T-cell (primary cell): ENCODE results near the gene RACK1. TPM values are rescaled to one million over a fixed set of nuclear protein-coding genes. Genes with fewer than 3 reads are reported as not detected.

Experiments used
- ATAC-seq, 4 experiments: fragments of 200-7000 bp in 3 of 4; fragments of 150-1000 bp in 1 of 4; cut with Tn5 transposase; replicated peaks in 1 of 4; 1 replicate in 3 of 4; 2 replicates in 1 of 4; pipeline ENCODE4 v1.10.0; 2021; ENCODE audit warnings: moderate library complexity in 3 of 4, mild to moderate bottlenecking in 2 of 4, moderate number of reproducible peaks in 1 of 4
- CTCF ChIA-PET, 2 donors: fragments of 300-600 bp; sonication (Branson Sonifier 250); formaldehyde crosslinking; loops; one replicate each; lab custom pipeline; 2022; ENCODE audit warnings: antibody characterized with exemption in 2 of 2; lab: Charles Lee
- POLR2A ChIA-PET, 2 donors: fragments of 300-600 bp; sonication (Branson Sonifier 250); formaldehyde crosslinking; loops; one replicate each; lab custom pipeline; 2022; ENCODE audit warnings: antibody characterized with exemption in 2 of 2; lab: Charles Lee
- DNase-seq, 35 experiments: peaks; one replicate each; pipeline versions ENCODE4 v3.0.0 to v3.0.0-alpha.2; 2013 to 2023
- H3K27ac ChIP-seq: one replicate; pipeline ENCODE4 v1.5.1; 2013; ENCODE audit warnings: low read length
- H3K27me3 ChIP-seq, 2 experiments: replicated peaks in 1 of 2; 1 replicate in 1 of 2; 2 replicates in 1 of 2; pipeline versions ENCODE4 v1.6.1 to v1.7.0; 2013; ENCODE audit warnings: low read length in 1 of 2, mixed read lengths in 1 of 2; ENCODE audit not compliant: control insufficient read depth in 2 of 2, insufficient read depth in 2 of 2; ENCODE audit errors: extremely low read depth in 1 of 2
- H3K36me3 ChIP-seq, 2 donors: 1 replicate in 1 of 2; 2 replicates in 1 of 2; pipeline versions ENCODE4 v1.6.1 to v1.7.0; 2013; ENCODE audit warnings: low read length in 1 of 2; ENCODE audit not compliant: control insufficient read depth in 2 of 2, insufficient read depth in 1 of 2; ENCODE audit errors: extremely low read depth in 1 of 2
- H3K4me1 ChIP-seq, 2 experiments: 1 replicate in 1 of 2; 2 replicates in 1 of 2; pipeline versions ENCODE4 v1.6.1 to v1.7.0; 2013; ENCODE audit warnings: low read length in 2 of 2, mixed read lengths in 1 of 2; ENCODE audit not compliant: insufficient read depth in 2 of 2, control insufficient read depth in 1 of 2; ENCODE audit errors: extremely low read depth in 1 of 2
- H3K4me3 ChIP-seq, 2 donors: 1 replicate in 1 of 2; 2 replicates in 1 of 2; pipeline versions ENCODE4 v1.5.1 to v1.7.0; 2013; ENCODE audit warnings: mild to moderate bottlenecking in 2 of 2, low read length in 1 of 2, moderate library complexity in 1 of 2; ENCODE audit not compliant: control insufficient read depth in 1 of 2; ENCODE audit errors: extremely low read depth in 1 of 2
- H3K9me3 ChIP-seq: 2 replicates; pipeline ENCODE4 v1.7.0; 2013
- H3K27ac Mint-ChIP-seq, 2 donors: one replicate each; pipeline ENCODE4 v1.8.0; 2020 to 2021; ENCODE audit warnings: mild to moderate bottlenecking in 2 of 2, mixed read lengths in 2 of 2
- H3K27me3 Mint-ChIP-seq, 2 donors: one replicate each; pipeline ENCODE4 v1.8.0; 2021 to 2022; ENCODE audit warnings: mixed read lengths in 2 of 2
- H3K36me3 Mint-ChIP-seq: one replicate; pipeline ENCODE4 v1.8.0; 2021; ENCODE audit warnings: mixed read lengths
- H3K4me1 Mint-ChIP-seq, 3 donors: one replicate each; pipeline ENCODE4 v1.8.0; 2020 to 2022; ENCODE audit warnings: mixed read lengths in 3 of 3, mild to moderate bottlenecking in 1 of 3
- H3K4me3 Mint-ChIP-seq, 3 donors: one replicate each; pipeline ENCODE4 v1.8.0; 2020 to 2022; ENCODE audit warnings: mild to moderate bottlenecking in 3 of 3, mixed read lengths in 3 of 3, moderate library complexity in 3 of 3
- H3K9me3 Mint-ChIP-seq, 3 donors: one replicate each; pipeline ENCODE4 v1.8.0; 2020 to 2022; ENCODE audit warnings: mixed read lengths in 3 of 3
- WGBS: methylation state at CpG from one replicate; pipeline ENCODE4 v1.1.5; 2013; ENCODE audit warnings: missing lambda C conversion rate; ENCODE audit not compliant: insufficient coverage; 5-methylcytosine and 5-hydroxymethylcytosine counted together
- total RNA-seq, 35 experiments: library from RNA in 6 of 35; stranded (reverse) in 6 of 35; fragments of 120-200 nt in 1 of 35; gene quantifications; one replicate each; pipeline versions ENCODE4 v1.2.1 to v1.2.4 and lab custom pipeline; 2013 to 2026

The RACK1 gene
- total RNA-seq, 5 donors from 2014 or later (not counting 1 experiment from before 2014, with no cell fraction given): 2,132 to 2,437 (median 2,230) TPM

- 90% methylated on average over 11 of the region's 16 CpGs for WGBS
Observed at GRCh38 chr5:181233088-181233800, 10.5 kb downstream of the RACK1 start.

GRCh38 chr5:181232593-181232992 lies 11.1 kb downstream of the RACK1 start:
- Mint-ChIP-seq H3K4me1 (peaks cover 12 to 19% (median 18%) of the 10 kb centered on the region in 3 donors), H3K4me3 (no peak overlapping the region), H3K27me3 (no peaks in the 10 kb centered on the region), H3K27ac (peak overlapping the region in 1 of 2 donors; percentile 0), H3K9me3 (peaks cover 0 to 2% (median 0%) of the 10 kb centered on the region in 3 donors), H3K36me3 (peaks cover 42% of the 10 kb centered on the region)
- H3K36me3 ChIP-seq: peaks cover 27 to 84% of the 10 kb centered on the region in 2 donors
- ATAC-seq (no peak), DNase-seq (no peak)
- H3K4me3 ChIP-seq: no peak overlapping the region
- no peaks in the 10 kb centered on the region for H3K9me3 ChIP-seq
- H3K4me1 ChIP-seq: peaks cover 3 to 23% of the 10 kb centered on the region in 2 experiments
- 96% methylated on average over 18 of the region's 18 CpGs for WGBS
- no peak overlapping the region for H3K27ac ChIP-seq
- no peaks in the 10 kb centered on the region for H3K27me3 ChIP-seq
- CTCF ChIA-PET: no interaction called here
- POLR2A ChIA-PET: no interaction called here

More at GRCh38 chr5:181233088-181233800, 10.5 kb downstream of the RACK1 start:
- H3K36me3 ChIP-seq: peaks cover 29 to 88% of the 10 kb centered on the region in 2 donors
- DNase-seq: no peak
- no peaks in the 10 kb centered on the region for H3K9me3 ChIP-seq
- Mint-ChIP-seq H3K27ac (peak overlapping the region; percentile 23 to 40), H3K4me3 (no peak overlapping the region), H3K9me3 (peaks cover 0 to 2% (median 0%) of the 10 kb centered on the region in 3 donors), H3K36me3 (peaks cover 49% of the 10 kb centered on the region), H3K27me3 (no peaks in the 10 kb centered on the region), H3K4me1 (peaks cover 16 to 24% (median 23%) of the 10 kb centered on the region in 3 donors)
- POLR2A ChIA-PET: no interaction called here
- H3K4me3 ChIP-seq: no peak overlapping the region
- ATAC-seq: peak in 1 of 4 experiments; percentile 19
- H3K27ac ChIP-seq: no peak overlapping the region
- peaks cover 3 to 22% of the 10 kb centered on the region in 2 experiments for H3K4me1 ChIP-seq
- CTCF ChIA-PET: no interaction called here
- H3K27me3 ChIP-seq: no peaks in the 10 kb centered on the region

GRCh38 chr5:181231432-181231831 lies 12.3 kb downstream of the RACK1 start:
- no peaks in the 10 kb centered on the region for H3K9me3 Mint-ChIP-seq
- peaks cover 27 to 73% of the 10 kb centered on the region in 2 donors for H3K36me3 ChIP-seq

GRCh38 chr5:181230551-181230950 lies 13.2 kb downstream of the RACK1 start:
- peaks cover 22 to 34% (median 27%) of the 10 kb centered on the region in 3 donors for H3K4me1 Mint-ChIP-seq
- 70% methylated on average over 2 of the region's 6 CpGs for WGBS
- no peak overlapping the region for H3K27ac ChIP-seq
- DNase-seq (no peak), ATAC-seq (no peak)
- peaks cover 4 to 30% of the 10 kb centered on the region in 2 experiments for H3K4me1 ChIP-seq
- H3K9me3 ChIP-seq: no peaks in the 10 kb centered on the region
- peaks cover 27% of the 10 kb centered on the region for H3K36me3 Mint-ChIP-seq
- no peaks in the 10 kb centered on the region for H3K27me3 Mint-ChIP-seq
- H3K4me3 Mint-ChIP-seq: peak overlapping the region in 1 of 3 donors; percentile 8
- H3K27me3 ChIP-seq: no peaks in the 10 kb centered on the region
- ChIA-PET POLR2A (no interaction called here), CTCF (no interaction called here)
- no peak overlapping the region for H3K4me3 ChIP-seq
- H3K9me3 Mint-ChIP-seq: no peaks in the 10 kb centered on the region
- peak overlapping the region; percentile 58 to 71 for H3K27ac Mint-ChIP-seq
- H3K36me3 ChIP-seq: peaks cover 24 to 64% of the 10 kb centered on the region in 2 donors

More at GRCh38 chr5:181231432-181231831, 12.3 kb downstream of the RACK1 start:
- DNase-seq (no peak), ATAC-seq (no peak)
- no peaks in the 10 kb centered on the region for H3K9me3 ChIP-seq
- ChIA-PET POLR2A (interaction anchor here in 1 of 2 donors (0.6 to 0.7 kb wide), 2 partner anchors 16 to 21 kb away, joined by 4 to 9 read pairs; no protein-coding TSS in a partner anchor), CTCF (interaction anchor here in 1 of 2 donors (0.7 kb wide), 1 partner anchor 380 kb away, joined by 4 read pairs; no protein-coding TSS in a partner anchor)
- Mint-ChIP-seq H3K4me3 (no peak overlapping the region), H3K27me3 (no peaks in the 10 kb centered on the region), H3K4me1 (peaks cover 15 to 26% (median 20%) of the 10 kb centered on the region in 3 donors), H3K27ac (peak overlapping the region; percentile 25 to 44), H3K36me3 (peaks cover 32% of the 10 kb centered on the region)
- peaks cover 3 to 23% of the 10 kb centered on the region in 2 experiments for H3K4me1 ChIP-seq
- 96% methylated on average over 7 of the region's 7 CpGs for WGBS
- no peak overlapping the region for H3K27ac ChIP-seq
- no peaks in the 10 kb centered on the region for H3K27me3 ChIP-seq
- H3K4me3 ChIP-seq: no peak overlapping the region

- Mint-ChIP-seq H3K4me3 (peak overlapping the region in 1 of 3 donors; percentile 18), H3K27ac (peak overlapping the region; percentile 51 to 75), H3K4me1 (peaks cover 28 to 37% (median 33%) of the 10 kb centered on the region in 3 donors), H3K36me3 (peaks cover 25% of the 10 kb centered on the region), H3K9me3 (no peaks in the 10 kb centered on the region), H3K27me3 (no peaks in the 10 kb centered on the region)
- ChIA-PET CTCF (no interaction called here), POLR2A (interaction anchor here in 1 of 2 donors (0.9 kb wide), 1 partner anchor 10 kb away, joined by 3 read pairs; no protein-coding TSS in a partner anchor)
- Histone ChIP-seq H3K36me3 (peaks cover 24 to 59% of the 10 kb centered on the region in 2 donors), H3K4me3 (no peak overlapping the region), H3K4me1 (peaks cover 10 to 33% of the 10 kb centered on the region in 2 experiments), H3K27me3 (no peaks in the 10 kb centered on the region), H3K27ac (no peak overlapping the region), H3K9me3 (no peaks in the 10 kb centered on the region)
- 84% methylated on average over 6 of the region's 13 CpGs for WGBS
- DNase-seq: no peak
- no peak for ATAC-seq
Observed at GRCh38 chr5:181229996-181230395, 13.7 kb downstream of the RACK1 start.
